NCI-H69 (cell line): ENCODE data around the gene TOR1A.
"Not testable (repeated sequence)": the region's sequence is repeated elsewhere in the genome, so short reads cannot be mapped to it uniquely, and the experiment has no call there.

Source experiments
- DNase-seq: peaks from one replicate; lab custom pipeline; 2025; lab: John Stamatoyannopoulos, UW

Gene TOR1A

GRCh38 chr9:129781981-129782380 lies 42.0 kb downstream of the TOR1A start:
- DNase-seq: no peak

DNA sequence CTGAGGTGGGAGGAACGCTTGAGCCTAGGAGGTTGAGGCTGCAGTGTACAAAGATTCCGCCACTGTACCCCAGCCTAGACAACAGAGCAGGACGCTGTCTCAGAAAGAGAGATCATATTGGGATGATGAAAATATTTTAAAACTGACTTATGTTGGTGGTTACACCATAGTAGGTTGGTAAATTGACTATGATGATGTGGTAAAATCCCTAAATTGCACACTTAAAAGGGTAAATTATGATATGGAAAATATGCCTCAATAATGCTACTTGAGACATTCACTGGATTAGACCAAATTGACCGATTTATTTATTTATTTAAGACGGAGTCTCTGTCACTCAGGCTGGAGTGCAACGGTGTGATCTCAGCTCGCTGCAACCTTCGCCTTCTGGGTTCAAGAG lies 42.8 kb downstream of the TOR1A start:
- no peak for DNase-seq

- DNase-seq: no peak
These were observed 44.3 kb downstream of the TOR1A start for GRCh38 chr9:129779560-129780190.

GRCh38 chr9:129778469-129778868 lies 45.5 kb downstream of the TOR1A start:
- no peak for DNase-seq

- DNase-seq: no peak
These were observed 46.2 kb downstream of the TOR1A start for GRCh38 chr9:129777769-129778130.

DNA sequence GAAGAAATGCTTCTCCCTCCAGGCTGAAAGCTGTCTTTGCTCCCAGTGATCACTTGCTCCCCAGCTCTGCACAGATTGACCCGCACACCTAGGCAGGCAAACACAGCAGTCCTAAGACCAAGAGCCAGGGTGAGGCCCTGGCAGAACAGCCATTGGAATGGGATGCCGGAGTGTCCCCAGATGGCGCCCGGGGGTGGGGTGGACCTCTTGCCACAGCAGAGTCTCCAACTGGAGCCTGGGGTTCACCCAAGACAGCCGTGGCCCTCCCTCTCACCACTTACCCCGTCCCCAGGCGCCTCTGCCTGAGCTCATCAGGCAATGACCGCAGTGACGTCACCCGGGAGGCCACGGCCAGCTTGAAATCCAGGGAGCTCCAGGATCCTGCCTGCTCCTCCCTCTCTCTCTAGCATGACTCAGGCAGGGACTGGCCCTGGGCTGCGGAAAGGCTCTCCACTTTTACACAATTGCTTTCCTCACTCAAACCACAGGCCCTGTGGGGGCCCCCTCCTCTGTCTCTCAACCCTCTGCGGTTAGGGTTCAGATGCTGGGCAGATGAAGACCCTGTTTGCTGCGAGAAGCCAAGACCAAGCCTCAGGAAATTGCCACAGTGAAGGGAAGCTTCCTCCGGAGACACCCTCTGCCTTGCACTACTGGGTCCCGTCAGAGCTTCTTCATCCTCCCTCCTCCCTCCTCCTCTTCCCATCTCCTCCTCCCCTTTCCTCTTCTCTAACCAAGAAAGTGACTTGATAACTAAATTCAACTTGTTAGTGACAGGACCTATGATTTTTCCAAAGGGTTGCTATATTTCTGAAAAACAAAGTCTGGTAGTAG lies 46.8 kb downstream of the TOR1A start:
- no peak for DNase-seq

DNA sequence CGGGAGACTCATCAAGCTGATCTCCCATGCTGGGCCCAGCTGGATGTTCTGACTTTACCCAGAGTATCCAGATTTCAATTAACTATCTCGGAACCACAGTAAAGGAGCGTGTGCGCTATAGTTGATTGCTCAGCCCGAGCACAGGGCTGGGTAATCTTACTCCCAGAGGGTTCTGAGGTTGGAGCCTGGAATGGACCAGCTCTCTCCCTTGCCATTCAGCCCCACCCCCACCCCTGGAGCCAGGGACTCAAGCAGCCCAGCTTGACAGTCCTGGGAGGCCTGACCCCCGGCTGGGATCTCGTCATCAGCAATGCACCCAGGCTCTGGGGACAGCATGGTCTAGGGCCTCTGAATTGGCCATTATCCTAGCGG lies 47.4 kb downstream of the TOR1A start:
- no peak for DNase-seq

DNA sequence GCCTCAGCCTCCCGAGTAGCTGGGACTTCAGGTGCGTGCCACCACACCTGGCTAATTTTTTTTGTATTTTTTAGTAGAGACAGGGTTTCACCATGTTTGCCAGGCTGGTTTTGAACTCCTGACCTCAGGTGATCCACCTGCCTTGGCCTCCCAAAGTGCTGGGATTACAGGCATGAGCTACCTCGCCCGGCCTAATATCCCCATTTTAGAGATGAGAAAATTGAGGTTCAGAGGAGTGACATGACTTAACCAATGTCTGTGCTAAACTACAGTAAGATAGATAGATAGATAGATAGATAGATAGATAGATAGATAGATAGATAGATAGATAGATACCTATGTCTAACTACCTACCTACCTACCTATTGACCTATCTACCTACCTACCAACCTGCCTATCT lies 47.8 kb downstream of the TOR1A start:
- DNase-seq: not testable (repeated sequence)

DNA sequence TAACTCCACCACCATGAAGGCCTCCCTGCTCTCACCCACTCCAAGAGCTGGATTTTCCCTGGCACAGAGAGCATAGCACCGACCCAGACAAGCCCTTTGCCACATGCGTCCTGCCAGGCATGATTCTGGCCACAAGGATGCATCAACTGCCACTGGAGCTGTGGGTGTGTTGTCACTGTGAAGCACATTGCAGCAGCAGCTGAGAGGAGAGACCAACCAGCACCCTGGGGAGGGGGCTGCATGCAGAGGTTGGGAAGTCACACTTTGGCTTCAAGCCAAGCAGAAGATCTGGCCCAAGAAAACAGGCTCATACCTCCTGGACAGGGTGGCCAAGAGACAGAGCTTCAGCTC lies 48.5 kb downstream of the TOR1A start:
- no peak for DNase-seq

DNA sequence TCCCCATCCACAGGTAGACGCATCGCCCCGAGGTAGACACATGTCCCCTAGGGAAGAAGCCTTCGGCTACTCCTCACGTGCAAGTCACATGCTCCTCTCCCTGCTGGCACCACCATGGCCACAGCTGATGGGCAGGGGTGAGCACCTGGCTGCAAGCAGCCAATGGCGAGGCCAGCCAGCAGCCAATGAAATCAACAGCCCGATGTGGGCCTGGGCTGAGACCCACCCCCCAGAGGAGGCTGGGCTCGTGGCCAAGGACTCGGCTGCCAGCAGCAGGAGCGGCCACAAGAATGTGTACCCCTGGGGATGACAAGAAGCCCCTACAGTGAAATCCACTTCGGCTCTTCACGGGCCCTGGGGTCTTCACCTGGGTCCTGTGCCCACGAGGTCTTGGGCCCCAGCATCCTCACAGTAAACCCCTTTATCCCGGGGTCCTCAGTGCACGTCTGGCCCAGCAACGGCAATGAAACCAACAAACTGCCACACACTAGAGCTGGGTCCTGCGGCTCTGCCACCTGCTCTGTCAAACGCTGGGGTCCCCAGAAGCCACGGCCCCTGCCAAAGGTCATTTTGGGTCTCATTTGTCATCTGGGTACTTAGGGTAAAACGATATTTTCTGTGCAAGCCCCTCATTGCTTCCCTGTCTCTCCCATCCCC lies 49.0 kb downstream of the TOR1A start:
- peak; percentile 34 for DNase-seq

DNA sequence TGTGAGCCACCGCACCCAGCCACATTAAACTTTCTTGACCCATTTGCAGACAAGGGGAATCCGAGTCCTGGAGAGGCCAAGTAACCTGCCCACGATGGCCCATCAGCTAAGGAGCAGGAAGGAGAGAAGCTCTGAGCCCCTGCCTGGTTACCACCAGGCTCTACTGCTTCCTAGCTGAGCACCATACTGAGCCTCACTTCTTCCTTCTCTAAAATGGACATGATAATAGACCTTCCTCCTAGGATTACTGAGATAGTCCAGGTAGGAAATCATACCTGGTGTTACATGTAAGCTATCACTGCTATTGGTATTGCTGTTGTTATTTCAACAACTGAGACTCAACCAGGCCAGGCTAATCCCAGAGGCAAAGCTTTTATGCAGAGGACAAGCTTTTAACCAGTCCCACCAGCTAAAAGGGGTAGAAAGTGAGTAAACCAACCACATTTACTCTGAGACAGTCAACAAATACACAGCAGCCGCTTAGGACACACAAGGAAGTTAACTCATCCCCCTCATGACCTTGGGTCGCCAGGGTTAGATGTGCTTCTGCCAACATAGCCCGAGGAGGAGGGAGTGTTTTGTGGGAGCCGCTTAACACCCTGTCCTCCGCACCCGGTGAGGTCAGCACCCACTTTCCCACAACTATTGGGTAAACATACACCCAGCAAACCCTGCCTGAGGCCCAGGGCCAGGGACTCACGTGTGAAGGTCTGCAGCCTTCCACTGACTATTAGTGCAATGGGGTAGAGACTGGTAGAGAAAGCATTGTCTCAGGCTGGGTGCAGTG lies 50.5 kb downstream of the TOR1A start:
- no peak for DNase-seq

- DNase-seq: no peak
These were observed 53.2 kb downstream of the TOR1A start for GRCh38 chr9:129770741-129771140.

DNA sequence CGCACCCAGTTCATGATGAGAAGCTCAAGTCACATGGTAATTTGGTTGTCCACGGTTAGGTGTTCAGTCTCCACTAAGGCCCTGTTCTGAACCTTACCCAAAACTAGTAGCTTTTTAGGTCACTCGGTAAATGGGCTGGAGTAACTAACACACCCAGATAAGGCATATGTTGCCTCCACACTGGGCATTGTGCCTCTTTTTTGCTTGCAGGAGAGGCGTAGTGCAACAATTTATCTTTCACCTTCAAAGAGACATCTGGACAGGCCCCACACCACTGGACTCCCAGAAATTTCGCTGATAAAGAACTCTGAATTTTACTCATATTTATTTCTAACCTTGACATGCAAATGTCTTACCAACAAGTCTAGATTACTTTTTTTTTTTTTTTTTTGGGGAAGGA lies 54.3 kb downstream of the TOR1A start:
- DNase-seq: no peak

GRCh38 chr9:129768486-129768885 lies 55.5 kb downstream of the TOR1A start:
- no peak for DNase-seq

DNA sequence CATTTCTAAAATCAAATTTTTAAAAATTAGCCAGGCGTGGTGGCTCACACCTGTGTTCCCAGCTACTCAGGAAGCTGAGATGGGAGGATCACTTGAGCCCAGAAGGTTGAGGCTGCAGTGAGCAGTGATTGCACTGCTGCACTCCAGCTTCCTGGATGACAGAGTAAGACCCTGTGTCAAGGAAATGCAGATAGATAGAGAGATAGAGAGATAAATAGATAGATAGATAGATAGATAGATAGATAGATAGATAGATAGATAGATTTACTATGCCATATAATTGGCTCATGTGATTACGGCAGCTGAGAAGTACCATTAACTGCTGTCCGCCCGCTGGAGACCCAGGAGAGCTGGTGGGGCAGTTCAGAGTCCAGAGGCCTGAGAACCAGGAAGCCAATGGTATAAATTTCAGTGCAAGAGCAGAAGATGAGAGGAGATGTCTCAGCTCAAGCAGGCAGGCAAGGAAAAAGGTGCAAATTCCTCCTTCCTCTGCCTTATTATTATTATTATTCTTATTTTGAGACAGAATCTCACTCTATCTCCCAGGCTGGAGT lies 58.1 kb downstream of the TOR1A start:
- DNase-seq: no peak

GRCh38 chr9:129762985-129763926 lies 60.7 kb downstream of the TOR1A start:
- DNase-seq: no peak
